AG09309 (cell line): ENCODE measurements around the gene ZNHIT1.

ENCODE experiments used
- DNase-seq: peaks from one replicate; pipeline ENCODE4 v3.0.0-alpha.2; 2010; ENCODE audit warnings: low read depth
- H3K4me3 ChIP-seq: 2 replicates; pipeline ENCODE4 v1.5.1; 2011; ENCODE audit warnings: mild to moderate bottlenecking, low read depth, low read length, moderate library complexity; ENCODE audit not compliant: control insufficient read depth
- TF ChIP-seq, protein P1 (sequence below): IDR thresholded peaks from 2 replicates; pipeline ENCODE4 v1.5.1; 2011; ENCODE audit warnings: mild to moderate bottlenecking, low read depth, low read length, inconsistent platforms; ENCODE audit not compliant: insufficient read depth, control insufficient read depth; ENCODE audit errors: missing control alignments

ZNHIT1 gene

DNA sequence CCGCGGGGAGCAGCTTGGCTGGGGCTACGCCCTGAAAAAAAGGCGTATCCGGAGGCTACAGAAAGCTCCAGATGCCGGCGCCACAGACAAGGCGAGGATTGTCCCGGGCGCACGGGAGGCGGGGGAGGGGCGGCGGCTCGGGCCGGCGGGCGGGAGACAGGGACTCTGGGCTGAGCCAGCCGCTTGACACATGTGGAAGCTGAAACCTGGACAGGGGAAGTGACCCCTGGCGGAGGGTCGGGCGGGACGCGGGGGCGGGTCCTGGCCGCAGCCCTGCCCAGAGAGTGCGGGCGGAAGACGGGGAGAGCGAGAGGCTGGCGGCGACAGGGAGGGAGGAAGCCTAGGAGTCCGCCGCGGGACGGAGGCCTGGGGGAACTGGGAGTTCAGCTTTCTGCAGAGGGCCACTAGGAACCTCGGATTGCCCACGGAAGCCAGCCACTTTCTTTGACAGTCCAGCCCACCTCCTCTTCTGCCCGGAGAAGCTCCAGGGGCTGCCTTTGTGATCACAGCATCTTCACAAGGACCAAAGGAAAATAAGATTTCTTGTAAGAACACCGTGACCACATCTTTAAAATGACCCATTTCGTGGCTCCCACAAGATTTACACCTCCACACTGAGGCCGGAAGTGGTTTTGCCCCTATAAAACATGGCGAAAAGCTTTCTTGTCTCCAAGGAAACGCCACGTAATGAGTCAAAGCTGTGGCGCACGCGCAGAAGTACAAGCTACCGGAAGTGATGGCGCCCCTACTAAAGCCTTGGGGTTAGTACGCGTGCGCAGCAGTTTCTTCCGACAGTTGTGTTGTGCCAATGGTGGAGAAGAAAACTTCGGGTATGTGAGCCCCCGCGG lies at the start of gene ZNHIT1, which contains the start of gene PLOD3:
TSS of gene ZNHIT1 (plus strand) at position 778 of the 848 bp plus-strand sequence. CDS start at position 809, 31 bp downstream.
TSS of gene PLOD3 (minus strand) at position 194 of the 848 bp plus-strand sequence. CDS start 307 bp downstream, outside the sequence.
- peak; percentile 93 for DNase-seq
- H3K4me3 ChIP-seq: peak within 1 kb of the TSS; percentile 96
- TF ChIP-seq, protein P1, sequence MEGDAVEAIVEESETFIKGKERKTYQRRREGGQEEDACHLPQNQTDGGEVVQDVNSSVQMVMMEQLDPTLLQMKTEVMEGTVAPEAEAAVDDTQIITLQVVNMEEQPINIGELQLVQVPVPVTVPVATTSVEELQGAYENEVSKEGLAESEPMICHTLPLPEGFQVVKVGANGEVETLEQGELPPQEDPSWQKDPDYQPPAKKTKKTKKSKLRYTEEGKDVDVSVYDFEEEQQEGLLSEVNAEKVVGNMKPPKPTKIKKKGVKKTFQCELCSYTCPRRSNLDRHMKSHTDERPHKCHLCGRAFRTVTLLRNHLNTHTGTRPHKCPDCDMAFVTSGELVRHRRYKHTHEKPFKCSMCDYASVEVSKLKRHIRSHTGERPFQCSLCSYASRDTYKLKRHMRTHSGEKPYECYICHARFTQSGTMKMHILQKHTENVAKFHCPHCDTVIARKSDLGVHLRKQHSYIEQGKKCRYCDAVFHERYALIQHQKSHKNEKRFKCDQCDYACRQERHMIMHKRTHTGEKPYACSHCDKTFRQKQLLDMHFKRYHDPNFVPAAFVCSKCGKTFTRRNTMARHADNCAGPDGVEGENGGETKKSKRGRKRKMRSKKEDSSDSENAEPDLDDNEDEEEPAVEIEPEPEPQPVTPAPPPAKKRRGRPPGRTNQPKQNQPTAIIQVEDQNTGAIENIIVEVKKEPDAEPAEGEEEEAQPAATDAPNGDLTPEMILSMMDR: no peak

DNA sequence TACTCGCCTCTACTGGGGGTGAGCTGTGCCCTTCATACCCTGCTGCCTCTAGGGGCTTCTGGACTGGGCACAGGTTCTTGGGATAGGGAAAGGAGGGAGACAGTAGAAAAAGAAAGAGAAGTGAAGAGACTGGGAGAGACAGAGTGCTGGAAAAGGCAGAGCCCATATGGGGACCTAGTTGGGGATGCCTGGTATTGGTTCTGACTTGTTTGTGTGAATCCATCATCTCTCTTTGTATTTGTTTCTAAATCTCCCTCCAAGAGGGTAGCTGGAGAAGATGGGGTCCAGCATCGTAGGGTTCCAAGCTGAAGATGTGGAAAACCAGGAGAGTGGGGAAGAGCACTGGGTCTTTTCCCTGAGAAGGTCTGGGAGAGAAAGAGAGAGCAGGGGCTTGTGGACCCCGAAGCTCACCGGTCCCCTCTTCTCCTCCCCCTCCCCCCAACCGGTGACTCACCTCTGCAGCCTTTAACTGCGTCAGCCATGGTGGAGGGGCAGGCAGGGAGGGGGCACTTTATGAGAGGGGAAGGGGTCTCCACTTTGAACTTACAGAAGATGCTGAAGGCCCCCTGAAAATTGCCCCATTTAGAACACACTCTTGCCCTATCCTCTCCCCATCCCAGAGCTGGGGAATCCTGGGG lies 49.4 kb upstream of the ZNHIT1 start:
- no peak overlapping the region for H3K4me3 ChIP-seq
- TF ChIP-seq, protein P1: no peak
- DNase-seq: no peak

DNA sequence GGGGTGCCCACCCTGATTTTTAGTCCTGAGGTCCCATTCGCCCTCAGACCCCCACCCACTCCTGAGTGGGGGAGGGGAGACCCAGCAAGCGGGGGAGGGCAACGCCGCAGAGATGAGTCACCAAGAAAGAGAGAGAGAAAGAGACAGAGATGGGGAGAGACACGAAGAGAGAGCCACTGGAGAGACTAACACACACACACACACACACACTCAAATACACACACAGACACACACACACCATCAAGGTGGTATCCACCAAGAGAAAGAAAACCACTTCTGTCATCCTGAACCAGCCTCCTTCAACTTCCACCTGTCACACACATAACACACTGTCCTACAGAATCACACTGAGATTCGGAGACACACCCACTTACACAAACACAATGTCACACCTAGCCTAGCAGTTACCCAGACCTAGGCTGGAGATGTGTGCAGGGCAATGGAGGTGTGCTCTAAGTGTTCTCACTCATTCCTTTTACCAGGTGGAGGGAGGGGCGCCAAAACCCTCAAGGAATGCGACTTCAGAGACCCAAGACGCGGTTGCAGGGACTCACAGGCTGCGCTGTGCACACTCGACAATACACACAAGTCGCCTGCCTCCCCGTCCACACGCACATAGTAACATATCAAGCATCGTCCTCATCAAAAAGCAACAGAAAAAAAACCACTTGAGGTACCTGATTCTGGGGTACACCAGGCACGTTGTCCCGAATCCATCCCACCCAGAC lies 48.7 kb upstream of the ZNHIT1 start:
- TF ChIP-seq, protein P1: no peak
- H3K4me3 ChIP-seq: no peak overlapping the region
- no peak for DNase-seq

DNA sequence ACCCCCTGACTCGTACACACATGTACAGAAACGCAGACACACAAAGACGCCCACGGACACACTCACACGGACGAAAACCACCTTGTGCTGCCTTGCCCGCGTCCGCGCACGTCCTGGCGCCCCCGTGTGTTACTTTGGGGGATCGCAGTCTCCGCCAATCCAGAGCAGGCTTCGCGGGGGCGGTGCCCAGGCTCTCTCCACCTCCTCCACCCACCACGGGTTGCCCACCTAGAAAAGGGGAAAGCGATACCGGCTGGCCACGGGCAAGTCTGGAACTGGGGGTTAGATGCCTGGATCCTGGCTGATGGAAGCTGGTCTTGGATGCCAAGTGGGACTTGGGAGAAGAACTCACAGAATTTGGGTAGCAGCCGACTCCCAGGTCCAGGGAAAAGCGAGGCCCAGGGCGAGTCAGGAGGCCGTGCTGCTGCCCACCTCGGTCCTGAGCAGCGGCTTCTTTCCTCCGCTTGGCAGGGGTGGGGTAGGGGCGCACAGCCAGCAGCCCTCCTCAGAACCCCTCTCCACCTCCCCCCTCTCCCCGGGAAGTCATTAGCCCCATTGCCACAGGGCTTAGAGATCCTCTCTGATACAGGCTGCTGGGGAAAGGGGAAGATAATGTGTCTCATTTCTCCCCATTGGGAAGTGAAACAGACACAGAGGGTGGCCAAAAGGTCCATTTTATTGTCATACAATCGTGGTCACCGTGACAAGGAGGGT lies 48.0 kb upstream of the ZNHIT1 start:
- TF ChIP-seq, protein P1: peak; percentile 96
- H3K4me3 ChIP-seq: no peak overlapping the region
- no peak for DNase-seq

DNA sequence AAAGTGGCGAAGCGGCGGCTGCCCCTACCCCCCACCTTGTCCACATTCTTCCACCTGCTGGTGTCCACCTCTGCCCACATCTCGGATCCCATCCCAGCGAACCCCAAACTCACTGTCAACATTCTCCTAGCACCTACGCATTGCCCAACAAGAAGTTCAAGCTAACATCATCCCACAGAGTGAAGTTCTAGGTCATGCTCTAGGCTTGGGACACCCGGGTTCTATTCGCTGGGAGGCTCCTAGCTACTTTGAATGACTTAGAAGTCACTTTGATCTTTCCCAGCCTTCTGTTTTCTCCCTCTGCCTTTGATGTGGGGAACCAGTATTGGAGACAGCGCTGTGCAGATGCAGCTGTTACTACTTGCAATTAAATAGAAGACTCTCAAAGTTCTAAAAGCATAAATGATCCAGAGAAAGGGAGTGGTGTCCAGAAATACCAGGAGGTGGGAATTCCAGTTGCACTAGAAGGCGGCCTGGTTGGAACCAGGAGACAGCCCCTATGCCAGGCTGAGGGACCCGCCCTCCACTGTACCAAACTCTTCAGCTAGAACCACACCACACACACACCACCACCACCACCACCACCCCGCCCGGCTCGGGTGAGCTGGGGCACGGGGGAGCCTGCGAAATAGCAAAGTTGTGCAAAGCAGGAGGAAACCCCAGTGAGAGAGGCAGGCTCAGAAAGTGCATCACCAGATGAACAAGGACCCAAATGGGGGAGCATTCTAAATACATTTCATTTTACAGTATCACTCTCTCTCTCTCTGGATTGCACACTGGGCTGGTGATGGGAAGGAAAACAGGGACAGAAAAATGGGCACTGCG lies 47.1 kb upstream of the ZNHIT1 start:
- TF ChIP-seq, protein P1: no peak
- no peak overlapping the region for H3K4me3 ChIP-seq
- no peak for DNase-seq
